K562 (cell line): ENCODE measurements around the gene MARK4. TPM values are rescaled to one million over a fixed set of nuclear protein-coding genes. Genes with fewer than 3 reads are reported as not detected.
A peak's percentile ranks its signal among the peaks of the same experiment; 100 is the strongest.

Experiments used
- ATAC-seq: fragments of 200-7000 bp; cut with Tn5 transposase; 3 replicates; pipeline ENCODE4 v1.9.1; 2020; ENCODE audit warnings: moderate library complexity
- BruUV-seq: library from RNA; stranded (reverse); fragments of 400-500 nt; replicated peaks from 2 replicates; lab custom pipeline; 2021; lab: Mats Ljungman, UMichigan
- CTCF ChIA-PET: fragments of 300-600 bp; formaldehyde crosslinking; extraction: SDS; loops from one replicate; lab custom pipeline; 2021; ENCODE audit warnings: low intra/inter-chr PET ratio; lab: Yijun Ruan, JAX
- POLR2A ChIA-PET: fragments of 300-600, 350-650 bp; sonication (Branson Sonifier 250); formaldehyde crosslinking; extraction: SDS; loops from one replicate; lab custom pipeline; 2021; ENCODE audit warnings: antibody characterized with exemption, inconsistent platforms; lab: Yijun Ruan, JAX
- DNase-seq, 4 experiments: peaks; one replicate each; pipeline versions ENCODE4 v3.0.0 to v3.0.0-alpha.2; 2011 to 2018; ENCODE audit warnings: low spot score in 3 of 4, mixed read lengths in 3 of 4; ENCODE audit errors: extremely low read depth in 1 of 4
- FAIRE-seq: peaks from 2 replicates; lab custom pipeline; 2011; peaks lifted over from hg19 to GRCh38; lab: Jason Lieb, UNC
- H2AFZ ChIP-seq: 2 replicates; pipeline ENCODE4 v1.6.0; 2011; ENCODE audit warnings: low read depth, low read length, control low read depth, inconsistent platforms
- H3K27ac ChIP-seq: fragments of 200-600 bp; 3 replicates; pipeline ENCODE4 v1.8.0; 2011; ENCODE audit warnings: low read depth, mild to moderate bottlenecking, control low read depth, inconsistent platforms, low read length, moderate library complexity, mixed read lengths; ENCODE audit errors: extremely low read depth
- H3K27me3 ChIP-seq, 2 experiments: fragments of 300-600 bp in 1 of 2; 2 replicates in 1 of 2; 3 replicates in 1 of 2; pipeline versions ENCODE4 v1.6.0 to v1.8.0; 2011; ENCODE audit warnings: inconsistent platforms in 2 of 2, low read length in 2 of 2, mild to moderate bottlenecking in 1 of 2, mixed read lengths in 1 of 2, moderate library complexity in 1 of 2; ENCODE audit not compliant: control insufficient read depth in 2 of 2, insufficient read depth in 2 of 2
- H3K36me3 ChIP-seq: fragments of 300-600 bp; 3 replicates; pipeline ENCODE4 v1.8.0; 2011; ENCODE audit warnings: mild to moderate bottlenecking, low read length, inconsistent platforms; ENCODE audit not compliant: control insufficient read depth, insufficient read depth
- H3K4me1 ChIP-seq, 2 experiments: fragments of 200-600 bp in 1 of 2; replicated peaks in 1 of 2; 2 replicates in 1 of 2; 3 replicates in 1 of 2; pipeline versions ENCODE4 v1.5.1 to v1.8.0; 2011; ENCODE audit warnings: inconsistent platforms in 2 of 2, low read length in 2 of 2, mild to moderate bottlenecking in 1 of 2, mixed read lengths in 1 of 2, moderate library complexity in 1 of 2; ENCODE audit not compliant: control insufficient read depth in 2 of 2, insufficient read depth in 2 of 2
- H3K4me2 ChIP-seq: 2 replicates; pipeline ENCODE4 v1.6.1; 2011; ENCODE audit warnings: low read length, control low read depth, inconsistent platforms, mixed read lengths; ENCODE audit not compliant: insufficient read depth
- H3K4me3 ChIP-seq: fragments of 200-600 bp; sonication (generic), shearing (Covaris generic); 2 replicates; pipeline ENCODE4 v1.5.1; 2016; ENCODE audit warnings: control low read depth, inconsistent platforms
- H3K79me2 ChIP-seq: fragments of 200-600 bp; 3 replicates; pipeline ENCODE4 v1.8.0; 2011; ENCODE audit warnings: low read length, inconsistent platforms; ENCODE audit not compliant: control insufficient read depth, insufficient read depth
- H3K9ac ChIP-seq, 2 experiments: 2 replicates each; pipeline versions ENCODE4 v1.6.0 to v1.6.1; 2011; ENCODE audit warnings: low read depth in 2 of 2, low read length in 2 of 2, control low read depth in 1 of 2, inconsistent platforms in 1 of 2, mild to moderate bottlenecking in 1 of 2, mixed read lengths in 1 of 2; ENCODE audit not compliant: insufficient read depth in 1 of 2
- H3K9me1 ChIP-seq: one replicate; pipeline ENCODE4 v1.6.0; 2011; ENCODE audit warnings: inconsistent platforms, mild to moderate bottlenecking, low read length, moderate library complexity; ENCODE audit not compliant: control insufficient read depth, insufficient read depth
- H3K9me3 ChIP-seq: replicated peaks from 2 replicates; pipeline ENCODE4 v1.5.1; 2011; ENCODE audit warnings: low read depth, low read length, inconsistent platforms; ENCODE audit not compliant: control insufficient read depth, insufficient read depth
- H4K20me1 ChIP-seq: replicated peaks from 2 replicates; pipeline ENCODE4 v1.6.1; 2011; ENCODE audit warnings: low read length, inconsistent platforms, mixed read lengths; ENCODE audit not compliant: control insufficient read depth, insufficient read depth
- BCOR ChIP-seq: fragments of 450-650 bp; IDR thresholded peaks from 2 replicates; pipeline ENCODE4 v1.6.1; 2016
- FIP1L1 ChIP-seq: fragments of 200-400 bp; formaldehyde crosslinking; IDR thresholded peaks from 2 replicates; pipeline ENCODE4 v1.6.1; 2018; ENCODE audit warnings: mild to moderate bottlenecking, low read depth, low read length; ENCODE audit not compliant: poor library complexity, severe bottlenecking
- RBM25 ChIP-seq: fragments of 200-400 bp; formaldehyde crosslinking; IDR thresholded peaks from 2 replicates; pipeline ENCODE4 v1.6.1; 2018; ENCODE audit warnings: low read length, low read depth, moderate library complexity; ENCODE audit not compliant: severe bottlenecking
- ZNF740 ChIP-seq, 3 experiments: fragments of 200-800 bp in 1 of 3; sonication (Bioruptor generic) in 1 of 3; sonication (generic) in 1 of 3; formaldehyde crosslinking in 1 of 3; IDR thresholded peaks; 2 replicates each; pipeline versions ENCODE4 v1.6.1 to v1.8.0; 2016 to 2022; ENCODE audit warnings: mild to moderate bottlenecking in 2 of 3, missing compliant biosample characterization in 2 of 3, missing genetic modification characterization in 2 of 3, missing genetic modification reagents in 1 of 3
- WGBS: fragments of 100-300 bp; shearing (Covaris generic); methylation state at CpG from one replicate; pipeline ENCODE4 v1.1.6; 2016; ENCODE audit warnings: low coverage, mixed read lengths; ENCODE audit not compliant: insufficient coverage; ENCODE audit errors: missing lambda C conversion rate; 5-methylcytosine and 5-hydroxymethylcytosine counted together
- in situ Hi-C: fragments of 300-500 bp; cut with MboI; formaldehyde crosslinking; loops from 4 replicates; pipeline ENCODE4 v1.15.0; 2018; ENCODE audit warnings: inconsistent platforms, mixed read lengths
- intact Hi-C: fragments of 100-400 bp; cut with micrococcal nuclease; formaldehyde crosslinking; loops from 2 replicates; pipeline ENCODE4 v1.14.2; 2022
- polyA plus RNA-seq, 8 experiments: library from polyadenylated mRNA; depleted of rRNA in 4 of 8; stranded (reverse) in 5 of 8; unstranded in 3 of 8; fragments of >200 nt; fragmentation: Nextera tagmentation in 2 of 8; fragmentation: Illumina TruSeq in 1 of 8; extraction: Ambion mirVana in 2 of 8; extraction: Trizol in 1 of 8; gene quantifications; 2 replicates each; pipeline versions ENCODE4 v1.2.1 to v1.2.3, GENCODE V29; 2011 to 2014; ENCODE audit warnings: inconsistent platforms in 1 of 8, missing spikeins in 1 of 8
- total RNA-seq, 7 experiments: library from RNA; depleted of rRNA in 6 of 7; stranded (reverse); fragments of >200 nt in 6 of 7; fragmentation: Illumina TruSeq in 2 of 7; extraction: Trizol in 2 of 7; gene quantifications; 2 replicates each; pipeline versions ENCODE4 v1.2.1 to v1.2.3, GENCODE V29; 2011 to 2021; ENCODE audit warnings: low replicate concordance in 1 of 7

MARK4 gene
- total and polyA plus RNA-seq, 9 of the 15 experiments (the other 6 are each of a cell fraction or from before 2014, with no cell fraction given), result 0.52 to 29.4 (median 8.6) TPM

GRCh38 chr19:45303269-45304060, 52.4 kb downstream of the MARK4 start:
- Histone ChIP-seq H3K36me3 (no peaks in the 10 kb centered on the region; the same call in 2 of the 3 replicates), H3K4me2 (no peak overlapping the region), H3K79me2 (no peaks in the 10 kb centered on the region), H3K27ac (no peak overlapping the region), H3K4me3 (no peak overlapping the region), H3K9ac (no peak overlapping the region), H3K9me1 (no peaks in the 10 kb centered on the region), H3K4me1 (peaks cover 11 to 35% of the 10 kb centered on the region in 2 experiments; a peak in 4 of 5 replicates), H3K27me3 (no peaks in the 10 kb centered on the region), H3K9me3 (0 out of 2 replicates have a peak, but pooled peaks cover 2% of the 10 kb centered on the region), H2AFZ (no peak overlapping the region)
- intact Hi-C loops, result no loop called here
- ChIA-PET POLR2A (interaction anchor here (0.6 kb wide), 1 partner anchor 198 kb away, joined by 4 read pairs; no protein-coding TSS in a partner anchor), CTCF (no interaction called here)
- ATAC-seq (no peak), DNase-seq (no peak), FAIRE-seq (no peak)
- in situ Hi-C loops, result no loop called here
- 55% methylated on average over 11 of the region's 12 CpGs for WGBS
- TSS peak; percentile 28 for BruUV-seq
- TF ChIP-seq FIP1L1, result no peak
- TF ChIP-seq RBM25, result peak; percentile 65
- TF ChIP-seq BCOR, result peak; percentile 71; the same call in 1 of the 2 replicates
- TF ChIP-seq ZNF740 (CRISPR knock-in tag; IDR thresholded peaks at IDR 0.05), result peak; percentile 60; the same call in 1 of the 2 replicates
- no peak for TF ChIP-seq ZNF740 (tag; IDR thresholded peaks at IDR 0.05)
- TF ChIP-seq, all 486 proteins: peak for 3
- H4K20me1 ChIP-seq, result no peaks in the 10 kb centered on the region
